ENCODE measurements around the gene FOXF1.

FOXF1 gene

GRCh38 chr16:86534779-86535615 is 24.7 kb downstream of the FOXF1 start:
- no peak for DNase-seq

DNA sequence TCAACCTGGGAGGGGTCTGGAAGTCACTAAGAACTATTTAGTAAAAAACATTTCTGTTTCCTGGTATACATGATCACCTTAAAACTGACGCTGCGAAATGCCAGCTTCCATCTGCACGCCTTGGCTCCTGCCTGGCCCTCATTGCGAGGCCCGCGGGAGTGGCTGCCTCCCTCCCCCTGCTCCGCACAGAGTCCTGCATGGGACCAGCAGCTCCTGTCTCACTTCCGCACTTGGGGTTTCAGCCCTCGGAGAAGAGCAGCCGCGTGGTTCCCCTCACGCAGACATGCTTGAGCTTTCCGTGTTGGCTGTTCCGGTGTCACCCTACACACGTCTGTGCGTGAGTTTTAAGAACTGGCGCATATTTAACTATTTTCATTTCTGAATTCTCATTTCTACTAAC is 26.3 kb downstream of the FOXF1 start:
- DNase-seq: no peak

DNA sequence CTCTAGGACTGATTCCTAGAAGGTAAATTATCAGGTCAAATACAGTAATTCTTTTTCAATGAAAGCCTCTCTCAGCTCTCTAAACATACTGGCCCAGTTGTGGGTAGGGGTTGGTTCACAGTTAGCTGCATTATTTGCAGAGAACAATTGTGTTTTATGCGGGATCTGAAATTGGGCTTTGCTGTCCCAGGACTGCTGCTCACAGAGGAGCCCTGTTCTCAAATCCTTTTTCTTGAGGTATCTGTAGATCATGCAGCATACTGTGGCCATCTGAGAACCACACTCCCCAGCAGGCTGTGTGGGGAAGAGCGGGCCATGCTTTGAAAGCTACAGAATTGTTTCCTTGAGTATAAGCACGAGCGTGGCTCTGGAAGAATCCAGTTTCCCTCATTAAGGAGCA is 27.2 kb downstream of the FOXF1 start:
- DNase-seq: no peak

GRCh38 chr16:86538196-86538780 is 28.0 kb downstream of the FOXF1 start:
- DNase-seq: no peak

DNA sequence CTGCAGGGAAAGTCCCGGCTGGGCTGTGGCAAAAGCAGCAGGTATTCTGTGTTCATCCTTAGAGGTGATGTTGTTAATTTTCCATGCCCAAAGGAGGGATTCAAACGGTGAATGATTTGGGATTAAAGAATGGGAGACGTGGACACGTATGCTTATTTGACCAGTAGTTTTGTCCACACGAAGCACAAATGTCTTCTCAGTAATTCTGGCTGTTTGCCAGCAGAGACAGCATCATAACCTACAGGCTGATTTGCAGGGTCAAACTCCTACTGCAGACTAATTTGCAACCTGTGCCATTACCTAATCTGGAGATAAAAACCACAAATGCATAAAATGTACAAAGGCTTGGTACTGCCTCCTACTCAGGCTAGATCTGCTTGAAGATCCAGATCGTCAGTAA is 30.6 kb downstream of the FOXF1 start:
- no peak for DNase-seq

- DNase-seq: no peak
Observed at GRCh38 chr16:86541560-86541959, 31.2 kb downstream of the FOXF1 start.

DNA sequence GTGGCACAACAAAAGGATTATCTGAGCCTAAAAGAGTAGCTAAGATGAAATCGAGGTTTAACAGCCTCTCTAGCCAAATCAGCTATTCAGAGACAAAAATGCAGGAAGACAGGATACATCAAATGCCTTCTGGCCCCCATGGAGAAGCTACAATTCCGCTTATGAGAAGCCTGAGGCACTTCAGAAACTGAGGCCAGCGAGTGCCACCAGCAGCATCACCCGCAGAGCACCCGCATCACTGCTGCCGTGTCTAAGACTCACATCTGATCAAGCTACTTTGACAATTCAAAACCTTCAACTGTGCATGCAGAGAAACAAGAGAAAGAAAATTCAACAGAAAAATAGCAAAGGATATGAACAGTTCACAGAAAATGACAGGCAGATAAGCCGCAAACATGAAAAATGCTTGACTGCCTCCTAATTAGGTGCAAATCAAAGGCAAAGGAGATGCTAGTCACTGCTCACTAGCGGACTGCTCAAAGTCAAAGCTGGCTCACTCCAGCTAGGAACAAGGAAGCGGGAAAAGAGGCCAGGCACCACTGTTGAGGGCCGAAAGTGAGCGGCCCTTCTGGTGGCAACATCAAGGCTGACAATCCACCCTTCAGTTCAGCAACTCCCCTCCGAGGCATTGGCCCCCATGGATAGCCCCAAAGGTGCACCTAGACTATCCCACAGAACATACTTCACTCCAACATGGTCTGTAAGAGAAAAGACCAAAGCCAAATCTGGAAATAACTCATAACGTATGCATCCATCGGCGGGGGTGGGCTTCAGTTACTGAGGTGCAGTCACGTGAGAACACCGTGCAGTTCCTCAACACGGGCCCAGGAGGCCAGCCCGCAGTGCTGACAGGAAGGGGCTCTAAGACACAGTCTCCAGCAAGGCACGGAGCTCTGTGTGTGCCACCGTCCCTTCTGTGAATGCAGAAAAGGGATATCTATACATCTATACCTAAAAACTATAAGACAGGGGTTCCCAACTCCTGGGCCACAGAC is 32.7 kb downstream of the FOXF1 start:
- DNase-seq: no peak

GRCh38 chr16:86545481-86545880 is 35.2 kb downstream of the FOXF1 start:
- no peak for DNase-seq

DNA sequence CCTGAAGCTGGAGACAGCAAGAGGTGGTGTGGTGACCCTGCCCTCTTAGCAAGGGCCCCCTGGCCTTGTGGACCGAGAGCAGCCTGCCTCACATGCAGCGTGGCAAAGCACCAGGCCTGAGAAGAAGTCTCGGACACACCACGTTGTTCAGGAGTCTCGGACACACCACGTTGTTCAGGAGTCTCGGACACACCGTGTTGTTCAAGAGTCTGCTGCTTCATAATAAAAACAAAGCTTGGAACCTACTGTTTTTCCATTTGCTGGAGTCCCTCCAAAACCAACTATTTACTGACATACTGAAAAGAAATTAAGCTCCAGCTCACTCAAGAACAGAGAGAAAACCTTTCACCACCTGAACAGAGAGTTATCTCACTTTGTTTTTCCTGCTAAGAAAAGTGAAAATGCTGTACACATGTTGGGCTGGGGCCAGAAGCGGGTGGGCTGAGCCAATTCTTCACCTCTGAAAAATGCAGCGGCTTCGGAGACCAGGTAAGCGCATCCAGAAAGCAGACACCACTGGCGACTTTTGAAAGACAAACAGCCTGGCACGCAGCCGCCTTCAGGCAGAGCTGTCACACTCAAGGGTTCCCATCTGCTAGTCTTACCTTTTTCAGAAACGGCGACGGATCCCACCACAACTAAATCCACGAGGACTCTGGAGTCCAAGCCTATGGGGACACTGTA is 35.8 kb downstream of the FOXF1 start:
- no peak for DNase-seq

DNA sequence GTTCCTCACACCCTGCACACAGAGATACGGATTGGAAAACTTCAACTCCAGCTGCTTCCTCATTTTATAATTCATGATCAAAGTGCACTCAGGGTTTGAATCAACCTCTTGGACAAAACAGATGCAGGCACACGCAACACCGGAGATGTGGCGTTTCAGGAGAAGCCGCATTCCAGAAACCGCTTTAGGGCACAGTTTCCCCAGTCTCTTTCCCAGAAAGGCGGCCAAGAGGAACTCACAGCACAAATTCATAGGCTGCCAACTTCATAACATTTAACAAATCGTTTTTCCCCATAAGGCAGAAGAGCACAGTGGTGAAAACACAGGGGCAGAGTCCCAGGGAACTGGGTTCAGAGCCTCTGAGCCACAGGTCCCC is 36.3 kb downstream of the FOXF1 start:
- no peak for DNase-seq

DNA sequence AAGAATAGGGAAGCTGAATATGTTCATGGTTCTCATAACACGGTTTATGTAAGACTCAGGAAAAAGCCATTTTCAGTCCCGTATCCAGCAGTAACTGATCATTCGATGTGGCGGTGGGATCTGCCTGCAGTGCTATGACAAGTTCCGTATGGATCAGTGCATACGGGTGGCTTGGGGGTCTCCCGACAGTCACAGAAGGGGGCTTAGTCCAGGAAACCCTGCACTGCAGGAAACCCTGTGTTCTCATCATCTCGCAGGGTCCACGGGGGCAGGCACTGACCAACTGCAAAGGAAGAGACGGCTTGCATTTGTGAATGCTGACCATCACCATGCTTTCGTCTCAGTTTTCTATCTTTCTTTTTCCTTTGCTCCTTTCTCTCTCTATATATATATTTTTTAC is 37.0 kb downstream of the FOXF1 start:
- DNase-seq: no peak

DNA sequence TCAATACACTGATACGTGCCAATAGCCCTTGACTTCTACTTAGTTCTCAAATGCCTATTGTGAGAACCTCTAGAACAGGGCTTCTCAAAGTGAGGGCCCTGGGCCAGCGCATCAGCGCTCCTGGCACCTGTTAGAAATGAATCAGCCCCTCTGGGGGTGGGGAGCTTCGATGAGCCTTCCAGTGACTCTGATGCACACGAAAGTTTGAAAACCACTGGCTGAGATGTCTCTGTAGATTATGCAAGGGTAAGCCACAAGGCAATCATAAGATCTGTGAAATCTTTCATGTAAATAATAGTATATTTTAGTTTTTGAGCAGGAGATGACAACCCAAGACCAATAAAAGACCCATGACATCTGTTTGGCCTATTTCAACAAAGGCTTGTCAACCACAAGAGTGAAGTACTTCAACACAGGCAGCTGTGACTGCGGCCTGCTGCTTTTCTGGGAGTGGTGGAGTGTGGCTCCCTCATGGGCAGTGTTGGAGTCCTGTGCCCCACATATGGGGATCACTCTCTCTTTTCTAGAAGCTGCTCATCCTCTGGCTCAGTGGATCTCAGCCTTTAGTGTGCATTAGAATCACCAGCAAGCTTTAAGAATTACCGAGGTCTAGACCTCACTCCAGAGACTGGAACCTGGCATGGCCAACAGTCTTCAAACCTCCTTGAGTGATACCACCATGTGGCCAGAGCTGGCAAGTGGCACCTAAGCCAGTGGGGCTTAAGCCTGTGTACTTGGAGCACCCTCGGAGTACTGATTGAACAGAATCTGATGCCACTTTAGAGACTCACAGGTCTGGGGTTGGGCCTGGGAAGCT is 39.0 kb downstream of the FOXF1 start:
- no peak for DNase-seq

DNA sequence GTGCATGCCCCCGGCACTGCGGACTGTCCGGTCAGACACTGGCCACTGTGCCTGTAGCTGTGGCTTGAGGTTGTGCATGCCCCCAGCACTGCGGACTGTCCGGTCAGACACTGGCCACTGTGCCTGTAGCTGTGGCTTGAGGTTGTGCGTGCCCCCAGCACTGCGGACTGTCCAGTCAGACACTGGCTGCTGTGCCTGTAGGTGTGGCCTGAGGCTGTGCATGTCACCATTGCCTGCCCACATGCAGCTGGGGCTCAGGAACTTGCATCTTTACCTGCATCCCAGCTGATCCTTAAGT is 39.5 kb downstream of the FOXF1 start:
- no peak for DNase-seq

- no peak for DNase-seq
Observed at GRCh38 chr16:86550281-86550680, 40.0 kb downstream of the FOXF1 start.

- DNase-seq: no peak
Observed at GRCh38 chr16:86553356-86553755, 43.0 kb downstream of the FOXF1 start.

- DNase-seq: no peak
Observed at GRCh38 chr16:86554599-86554916, 44.2 kb downstream of the FOXF1 start.

DNA sequence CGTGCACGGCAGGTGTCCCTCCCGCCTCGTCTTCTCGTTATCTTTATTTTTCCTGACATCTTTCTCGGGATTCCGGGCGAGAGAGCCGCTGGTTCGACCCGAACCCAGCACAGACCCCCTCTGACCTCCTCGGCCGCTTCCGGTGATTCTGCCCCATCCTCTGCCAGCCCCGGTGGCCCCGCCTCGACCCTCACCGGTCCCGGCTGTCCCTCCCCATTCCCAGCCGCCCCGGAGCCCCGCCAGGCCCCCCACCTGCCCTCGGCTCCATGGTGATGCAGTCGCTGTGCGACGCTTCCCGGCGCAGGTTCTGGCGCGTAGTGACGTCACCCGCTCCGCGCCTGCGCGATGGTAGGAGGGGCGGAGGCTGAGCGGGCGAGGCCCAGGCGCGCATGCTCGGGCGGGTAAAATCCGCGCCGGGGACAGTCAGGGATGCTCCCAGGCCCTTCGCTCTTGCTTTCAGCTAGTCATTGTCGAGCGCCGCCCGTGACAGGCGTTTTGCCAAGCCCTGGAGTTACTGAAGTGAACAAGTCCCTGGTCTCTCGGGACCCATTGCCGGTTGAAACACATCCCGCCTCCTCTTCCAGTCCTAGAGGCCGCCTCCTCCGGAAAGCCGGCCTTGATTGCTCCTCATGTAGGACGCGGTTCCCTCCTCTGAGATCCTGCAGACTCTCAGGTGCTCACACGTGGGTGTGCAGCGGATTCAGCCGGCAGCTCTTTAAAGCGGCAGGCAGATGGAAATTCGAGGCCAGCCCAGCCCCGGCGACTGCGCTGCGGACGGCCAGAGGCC is 44.8 kb downstream of the FOXF1 start, which contains the start of gene MTHFSD:
Gene MTHFSD, minus strand, starts transcription at position 319 of the 787 bp plus-strand sequence. Its CDS starts 51 bp downstream, at position 268.
- peak; percentile 85 to 96 for DNase-seq

DNA sequence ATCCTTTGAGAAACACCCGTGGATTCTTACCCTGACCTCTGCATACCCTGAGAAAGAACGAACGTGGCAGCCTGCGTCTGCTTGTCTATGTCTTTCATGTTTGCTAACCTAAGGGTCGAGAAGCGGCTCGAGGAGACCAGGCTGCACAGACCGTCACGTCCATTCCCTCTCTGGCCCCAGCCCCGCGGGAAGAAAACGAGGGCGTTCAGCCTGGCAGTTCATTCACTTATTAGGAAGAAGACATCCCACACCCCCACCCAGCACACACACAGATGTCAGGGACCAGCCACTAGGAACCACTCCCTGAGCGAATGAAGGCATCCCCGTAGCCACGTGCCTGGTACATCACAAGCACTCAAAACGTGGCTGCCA is 45.4 kb downstream of the FOXF1 start:
- no peak for DNase-seq

DNA sequence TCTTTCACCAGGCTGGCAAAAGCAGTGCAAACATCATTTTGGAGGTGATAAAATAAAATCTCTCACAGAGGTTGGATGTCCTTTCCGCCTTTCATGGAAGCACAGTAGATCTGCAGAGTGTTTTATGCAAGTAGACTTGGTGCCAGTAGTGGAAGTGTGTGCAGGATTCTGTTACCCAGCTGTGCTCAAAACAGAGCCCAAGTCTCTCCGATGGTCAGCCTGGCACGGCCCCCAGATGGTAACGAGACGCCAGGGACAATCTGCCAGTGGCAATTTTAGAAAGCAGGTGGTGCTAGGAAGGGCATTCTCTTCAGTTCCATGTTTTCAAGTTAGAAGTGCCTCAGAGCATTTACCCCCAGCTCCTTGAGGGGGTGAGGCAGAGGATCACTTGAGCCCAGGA is 46.2 kb downstream of the FOXF1 start:
- DNase-seq: no peak

DNA sequence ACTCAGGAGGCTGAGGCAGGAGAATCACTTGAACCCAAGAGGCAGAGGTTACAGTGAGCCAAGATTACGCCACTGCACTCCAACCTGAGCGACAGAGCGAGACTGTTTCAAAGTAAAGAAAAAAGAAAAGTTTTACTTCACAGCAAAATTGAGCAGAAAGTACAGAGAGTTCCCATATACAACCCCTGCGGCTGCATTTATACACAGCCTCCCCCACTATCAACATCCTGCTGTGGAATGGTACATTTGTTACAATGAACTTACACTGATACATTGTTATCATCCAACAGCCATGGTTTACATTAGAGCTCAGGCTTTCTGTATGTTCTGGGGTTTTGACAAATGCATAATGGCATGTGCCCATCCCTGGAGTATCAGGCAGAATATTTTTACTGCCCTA is 47.3 kb downstream of the FOXF1 start:
- no peak for DNase-seq
